Posterior cingulate gyrus (tissue), 11 donors: ENCODE measurements around the gene ANKRD44.
"Not testable (repeated sequence)": the region's sequence is repeated elsewhere in the genome, so short reads cannot be mapped to it uniquely, and the experiment has no call there.

Experiments used
- DNase-seq, 10 donors: peaks; one replicate each; pipeline versions ENCODE4 v3.0.0 to v3.0.0-alpha.2; 2020 to 2021; ENCODE audit warnings: mixed read lengths in 3 of 10
- intact Hi-C: fragments of 100-400 bp; cut with DNase I; formaldehyde crosslinking; loops from one replicate; pipeline ENCODE4 v1.15.1; 2023

ANKRD44 gene

DNA sequence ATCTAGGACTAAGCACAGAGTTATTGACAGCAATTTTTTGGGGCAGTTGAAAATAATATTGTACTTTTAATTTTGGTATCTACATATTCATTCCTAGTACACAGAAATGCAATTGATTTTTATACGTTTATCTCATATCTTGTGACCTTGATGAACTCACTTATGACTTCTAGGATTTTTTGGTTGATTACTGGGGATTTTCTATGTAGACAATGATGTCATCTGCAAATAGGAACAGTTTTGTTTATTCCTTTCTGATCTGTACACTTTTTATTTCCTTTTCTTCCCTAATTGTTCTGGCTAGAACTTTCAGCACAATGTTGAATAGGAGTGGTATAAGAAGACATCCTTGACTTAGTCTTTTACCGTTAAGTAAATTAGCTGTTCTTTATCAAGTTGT, 240.6 kb downstream of the ANKRD44 start:
- no peak for DNase-seq
- intact Hi-C loops: no loop called here

GRCh38 chr2:197062574-197062973, 248.0 kb downstream of the ANKRD44 start:
- DNase-seq, intact Hi-C loops: not testable (repeated sequence)

DNA sequence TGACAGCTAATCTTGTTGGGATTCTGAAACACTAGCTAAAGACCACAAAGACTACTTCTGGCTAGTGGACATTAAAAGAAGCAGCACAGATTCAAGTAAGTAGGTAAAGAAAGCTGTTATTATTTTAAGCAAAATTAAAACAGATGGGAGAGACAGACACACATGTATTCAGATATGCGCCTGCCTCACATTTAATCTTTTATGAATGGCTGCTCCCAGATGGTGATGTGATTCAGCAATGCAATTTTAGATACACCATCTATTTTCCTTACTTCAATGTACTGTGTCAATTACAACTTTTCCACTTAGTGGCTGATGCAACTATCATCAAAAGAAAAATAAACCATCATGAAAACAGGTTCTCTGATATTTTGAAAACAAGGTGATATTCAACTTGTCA, 251.1 kb downstream of the ANKRD44 start:
- intact Hi-C loops: no loop called here
- DNase-seq: no peak

DNA sequence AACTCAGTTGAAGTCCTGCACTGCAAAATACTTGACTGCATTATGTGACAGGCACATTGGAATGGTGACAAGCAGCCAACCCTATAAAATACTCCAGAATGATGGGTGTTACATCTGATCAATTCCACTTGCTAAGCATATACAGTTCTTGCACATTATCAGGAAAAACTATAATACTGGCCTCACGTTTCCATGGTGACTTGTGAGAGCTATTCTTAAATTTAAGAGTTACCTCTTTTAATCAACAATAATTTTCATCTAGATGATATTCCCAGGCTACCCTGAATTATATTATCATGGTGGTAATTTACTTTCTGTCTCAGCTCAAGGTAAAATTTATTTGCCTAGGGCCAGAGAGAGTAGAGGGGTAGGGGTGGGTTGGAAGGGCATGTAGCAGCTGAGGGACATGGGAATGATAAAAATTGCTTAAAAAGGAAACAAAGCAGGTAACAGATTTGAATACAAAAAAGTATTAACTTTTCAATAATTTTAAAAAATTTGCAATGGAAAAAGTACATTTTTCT, 251.7 kb downstream of the ANKRD44 start:
- DNase-seq: no peak
- intact Hi-C loops: no loop called here

GRCh38 chr2:197057959-197058358, 252.6 kb downstream of the ANKRD44 start:
- intact Hi-C loops: no loop called here
- no peak for DNase-seq

DNA sequence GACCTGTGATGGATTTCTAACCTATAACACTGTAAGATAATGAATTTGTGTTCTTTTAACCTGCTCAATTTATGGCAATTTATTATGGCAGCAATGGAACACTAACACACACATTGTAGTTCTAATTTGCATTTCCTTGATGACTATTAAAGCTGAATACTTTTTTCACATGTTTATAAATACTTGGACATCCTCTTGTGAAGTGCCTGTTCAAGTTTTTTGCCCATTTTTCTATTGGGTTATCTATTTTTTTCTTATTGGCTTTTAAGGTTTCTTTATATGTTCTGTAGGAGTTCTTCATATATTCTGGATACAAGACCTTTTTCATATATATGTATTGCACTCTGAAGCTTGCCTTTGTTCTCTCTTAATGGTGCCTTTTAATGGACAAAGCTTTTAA, 255.5 kb downstream of the ANKRD44 start:
- intact Hi-C loops: no loop called here
- no peak for DNase-seq

GRCh38 chr2:197054437-197054836, 256.1 kb downstream of the ANKRD44 start:
- intact Hi-C loops: no loop called here
- no peak for DNase-seq

GRCh38 chr2:197052356-197052755, 258.2 kb downstream of the ANKRD44 start:
- no peak for DNase-seq
- intact Hi-C loops: no loop called here

DNA sequence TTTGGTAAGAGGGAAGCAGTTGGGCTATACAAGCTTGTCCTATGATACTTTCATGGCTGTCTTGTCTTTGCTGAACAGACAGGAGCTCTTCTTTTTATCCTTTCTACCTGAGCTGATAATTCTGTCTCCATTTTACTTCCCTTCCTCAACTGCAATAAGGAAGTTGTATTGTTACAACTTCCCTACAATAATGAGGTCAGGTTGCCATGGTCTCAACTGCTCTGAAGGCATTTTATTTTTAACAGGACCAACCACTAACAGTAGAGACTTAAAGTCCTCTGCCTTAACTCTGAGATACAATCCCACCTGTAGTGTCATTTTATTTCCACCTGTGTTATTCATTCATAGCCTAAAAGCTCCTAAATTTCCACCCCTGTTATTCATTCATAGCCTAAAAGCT, 265.5 kb downstream of the ANKRD44 start:
- no peak for DNase-seq
- intact Hi-C loops: no loop called here

- no peak for DNase-seq
- intact Hi-C loops: no loop called here
Observed at GRCh38 chr2:197042739-197043196, 267.8 kb downstream of the ANKRD44 start.

- DNase-seq: no peak
- intact Hi-C loops: no loop called here
Observed at GRCh38 chr2:197037863-197038398, 272.6 kb downstream of the ANKRD44 start.

GRCh38 chr2:197035002-197035401, 275.6 kb downstream of the ANKRD44 start:
- no peak for DNase-seq
- intact Hi-C loops: no loop called here

DNA sequence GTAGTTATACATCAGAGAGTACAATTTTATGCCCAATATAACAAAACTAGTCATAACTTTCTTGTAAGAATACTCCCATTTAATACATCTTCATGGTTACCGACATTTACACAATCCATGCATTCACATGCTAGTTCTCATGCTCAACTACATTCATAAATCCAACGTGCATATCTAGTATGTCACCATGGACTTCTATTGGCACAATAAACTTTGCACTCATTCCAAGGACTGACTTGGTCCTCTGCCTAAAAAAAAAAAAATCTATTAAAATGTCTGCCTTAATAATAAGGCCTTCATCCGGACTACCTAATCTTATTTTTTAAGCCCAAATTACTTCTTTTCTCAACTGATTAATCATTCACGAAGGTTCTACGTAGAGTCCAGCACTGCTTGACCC, 276.3 kb downstream of the ANKRD44 start:
- intact Hi-C loops: no loop called here
- no peak for DNase-seq

DNA sequence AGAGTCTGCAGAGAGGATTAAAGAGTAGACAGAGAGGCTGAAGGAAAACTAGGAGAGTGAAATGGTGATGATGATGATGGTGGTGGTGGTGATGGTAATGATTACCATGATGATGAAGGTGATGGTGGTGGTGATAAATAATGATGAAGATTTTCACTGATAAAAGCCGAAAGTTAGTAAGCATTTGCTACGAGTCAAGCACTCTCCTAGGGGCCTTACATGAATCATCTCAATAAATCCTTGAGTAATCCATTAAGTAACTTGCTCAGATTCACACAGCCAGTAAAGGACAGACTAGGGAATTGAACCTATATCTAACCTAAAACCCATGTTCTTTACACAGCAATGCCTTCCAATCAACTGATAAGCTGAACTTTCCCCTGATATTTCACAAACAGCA, 277.4 kb downstream of the ANKRD44 start:
- intact Hi-C loops: no loop called here
- DNase-seq: no peak

- no peak for DNase-seq
- intact Hi-C loops: no loop called here
Observed at GRCh38 chr2:197031803-197032202, 278.8 kb downstream of the ANKRD44 start.

- no peak for DNase-seq
- intact Hi-C loops: no loop called here
Observed at GRCh38 chr2:197030090-197030489, 280.5 kb downstream of the ANKRD44 start.

- intact Hi-C loops: no loop called here
- DNase-seq: no peak
Observed at GRCh38 chr2:197028633-197029032, 281.9 kb downstream of the ANKRD44 start.

- no peak for DNase-seq
- intact Hi-C loops: no loop called here
Observed at GRCh38 chr2:197028230-197028629, 282.4 kb downstream of the ANKRD44 start.

- intact Hi-C loops: no loop called here
- DNase-seq: no peak
Observed at GRCh38 chr2:197024206-197024605, 286.4 kb downstream of the ANKRD44 start.

DNA sequence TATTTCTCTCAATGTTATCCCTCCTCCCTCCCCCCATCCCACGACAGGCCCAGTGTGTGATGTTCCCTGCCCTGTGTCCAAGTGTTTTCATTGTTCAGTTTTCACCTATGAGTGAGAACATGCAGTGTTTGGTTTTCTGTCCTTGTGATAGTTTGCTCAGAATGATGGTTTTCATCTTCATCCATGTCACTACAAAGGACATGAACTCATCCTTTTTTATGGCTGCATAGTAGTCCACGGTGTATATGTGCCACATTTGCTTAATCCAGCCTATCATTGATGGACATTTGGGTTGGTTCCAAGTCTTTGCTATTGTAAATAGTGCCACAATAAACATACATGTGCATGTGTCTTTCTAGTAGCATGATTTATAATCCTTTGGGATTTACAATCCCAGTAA, 289.7 kb downstream of the ANKRD44 start:
- DNase-seq, intact Hi-C loops: not testable (repeated sequence)

DNA sequence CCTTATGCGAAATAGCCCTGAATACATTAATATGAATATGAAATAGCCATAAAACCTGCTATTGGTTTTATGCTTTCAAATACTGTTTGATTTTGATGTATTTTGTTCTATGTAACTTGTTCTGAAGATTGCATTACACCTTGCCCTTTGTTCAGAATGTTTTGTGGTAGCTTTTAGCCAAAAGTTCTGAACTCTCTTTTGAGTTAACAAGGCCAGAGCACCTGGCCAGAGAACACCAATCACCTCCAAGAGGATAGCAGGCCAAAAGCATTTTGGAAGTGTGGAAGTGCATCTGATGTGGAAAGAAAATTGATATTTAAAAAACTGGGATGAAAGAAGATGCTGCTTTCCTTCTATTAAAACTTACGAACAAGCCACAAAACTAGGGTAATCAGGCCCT, 297.5 kb downstream of the ANKRD44 start:
- DNase-seq: no peak
- intact Hi-C loops: loop anchor here (2.0 to 5.0 kb wide), 4 partner anchors 99 to 364 kb away; partner anchors contain the start of gene ANKRD44

DNA sequence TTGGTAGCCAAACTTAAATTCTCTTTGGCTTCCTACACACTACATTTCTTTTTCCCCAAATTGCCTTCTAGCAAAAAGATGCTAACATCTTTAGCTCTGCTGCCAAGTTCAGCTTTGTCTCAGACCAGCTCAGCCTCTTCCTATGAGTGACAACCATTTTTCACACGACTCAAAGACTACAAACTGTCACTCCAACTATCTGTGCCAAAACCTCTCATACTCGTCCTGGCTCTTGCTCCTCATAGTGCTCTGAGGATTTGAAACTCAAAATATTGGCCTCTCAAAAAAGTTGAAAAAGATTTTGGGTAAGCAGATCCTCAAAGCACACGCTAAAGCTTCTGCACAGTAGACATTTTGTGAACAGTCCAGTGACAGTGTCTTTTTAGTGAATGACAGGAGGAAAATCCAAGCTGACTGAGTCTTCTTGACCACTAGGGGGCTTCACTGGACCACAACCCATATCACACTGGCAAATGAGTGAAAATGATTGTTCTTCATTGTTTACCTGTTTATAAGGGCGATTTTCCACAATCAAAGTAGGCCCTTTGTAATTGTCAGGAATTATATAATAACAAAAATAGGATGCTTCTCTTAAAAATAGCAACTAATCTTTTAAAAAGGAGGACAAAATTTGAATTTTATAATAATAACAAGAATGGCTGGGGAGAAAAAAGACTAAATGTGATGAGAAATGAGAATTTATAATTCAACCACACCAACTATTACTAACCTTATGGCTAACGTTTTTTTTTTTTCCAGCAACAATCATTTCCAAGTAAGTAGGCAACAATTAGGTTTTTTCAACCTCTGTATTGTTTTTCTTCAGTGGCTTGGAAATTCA, 298.6 kb downstream of the ANKRD44 start:
- intact Hi-C loops: loop anchor here (2.0 to 5.0 kb wide), 4 partner anchors 100 to 365 kb away; partner anchors contain the start of gene ANKRD44

More for the DNA sequence above, 298.6 kb downstream of the ANKRD44 start:
- peak in 2 of 10 donors; percentile 39 to 57 for DNase-seq
